GM12864 (cell line): ENCODE measurements around the gene CCDC171.
A peak's percentile ranks its signal among the peaks of the same experiment; 100 is the strongest.

Experiments used
- DNase-seq: peaks from one replicate; pipeline ENCODE4 v3.0.0-alpha.2; 2011; ENCODE audit warnings: low read depth
- H3K4me3 ChIP-seq: 2 replicates; pipeline ENCODE4 v1.5.1; 2011; ENCODE audit warnings: mild to moderate bottlenecking, low read depth, low read length, control low read depth
- CTCF ChIP-seq: IDR thresholded peaks from 2 replicates; pipeline ENCODE4 v1.5.1; 2011; ENCODE audit warnings: low read depth, mild to moderate bottlenecking, moderate library complexity, low read length, control low read depth, inconsistent platforms; ENCODE audit errors: missing control alignments

CCDC171 gene

GRCh38 chr9:15640121-15640520 is 87.3 kb downstream of the CCDC171 start:
- no peak for DNase-seq
- H3K4me3 ChIP-seq = no peak overlapping the region
- no peak for TF ChIP-seq CTCF

GRCh38 chr9:15641291-15641690 is 88.4 kb downstream of the CCDC171 start:
- H3K4me3 ChIP-seq = no peak overlapping the region
- TF ChIP-seq CTCF = no peak
- DNase-seq = no peak

GRCh38 chr9:15642369-15642962 is 89.6 kb downstream of the CCDC171 start:
- DNase-seq = no peak
- peak; percentile 49 for TF ChIP-seq CTCF
- H3K4me3 ChIP-seq = no peak overlapping the region

- DNase-seq = no peak
- no peak for TF ChIP-seq CTCF
- no peak overlapping the region for H3K4me3 ChIP-seq
Observed at GRCh38 chr9:15670246-15670645, 117.4 kb downstream of the CCDC171 start.

GRCh38 chr9:15670894-15671293 is 118.1 kb downstream of the CCDC171 start:
- DNase-seq = no peak
- no peak for TF ChIP-seq CTCF
- H3K4me3 ChIP-seq = no peak overlapping the region

GRCh38 chr9:15693701-15694100 is 140.9 kb downstream of the CCDC171 start:
- H3K4me3 ChIP-seq = no peak overlapping the region
- DNase-seq = no peak
- TF ChIP-seq CTCF = no peak

GRCh38 chr9:15696979-15697378 is 144.1 kb downstream of the CCDC171 start:
- no peak for DNase-seq
- H3K4me3 ChIP-seq = no peak overlapping the region
- TF ChIP-seq CTCF = no peak
